Measurements from ENCODE around the gene HSPBP1.
"Not testable (repeated sequence)": the region's sequence is repeated elsewhere in the genome, so short reads cannot be mapped to it uniquely, and the experiment has no call there.

The HSPBP1 gene, protein sequence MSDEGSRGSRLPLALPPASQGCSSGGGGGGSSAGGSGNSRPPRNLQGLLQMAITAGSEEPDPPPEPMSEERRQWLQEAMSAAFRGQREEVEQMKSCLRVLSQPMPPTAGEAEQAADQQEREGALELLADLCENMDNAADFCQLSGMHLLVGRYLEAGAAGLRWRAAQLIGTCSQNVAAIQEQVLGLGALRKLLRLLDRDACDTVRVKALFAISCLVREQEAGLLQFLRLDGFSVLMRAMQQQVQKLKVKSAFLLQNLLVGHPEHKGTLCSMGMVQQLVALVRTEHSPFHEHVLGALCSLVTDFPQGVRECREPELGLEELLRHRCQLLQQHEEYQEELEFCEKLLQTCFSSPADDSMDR
- total RNA-seq = 10.3 to 67.8 (median 19.5) reads per million in 9 experiments

DNA sequence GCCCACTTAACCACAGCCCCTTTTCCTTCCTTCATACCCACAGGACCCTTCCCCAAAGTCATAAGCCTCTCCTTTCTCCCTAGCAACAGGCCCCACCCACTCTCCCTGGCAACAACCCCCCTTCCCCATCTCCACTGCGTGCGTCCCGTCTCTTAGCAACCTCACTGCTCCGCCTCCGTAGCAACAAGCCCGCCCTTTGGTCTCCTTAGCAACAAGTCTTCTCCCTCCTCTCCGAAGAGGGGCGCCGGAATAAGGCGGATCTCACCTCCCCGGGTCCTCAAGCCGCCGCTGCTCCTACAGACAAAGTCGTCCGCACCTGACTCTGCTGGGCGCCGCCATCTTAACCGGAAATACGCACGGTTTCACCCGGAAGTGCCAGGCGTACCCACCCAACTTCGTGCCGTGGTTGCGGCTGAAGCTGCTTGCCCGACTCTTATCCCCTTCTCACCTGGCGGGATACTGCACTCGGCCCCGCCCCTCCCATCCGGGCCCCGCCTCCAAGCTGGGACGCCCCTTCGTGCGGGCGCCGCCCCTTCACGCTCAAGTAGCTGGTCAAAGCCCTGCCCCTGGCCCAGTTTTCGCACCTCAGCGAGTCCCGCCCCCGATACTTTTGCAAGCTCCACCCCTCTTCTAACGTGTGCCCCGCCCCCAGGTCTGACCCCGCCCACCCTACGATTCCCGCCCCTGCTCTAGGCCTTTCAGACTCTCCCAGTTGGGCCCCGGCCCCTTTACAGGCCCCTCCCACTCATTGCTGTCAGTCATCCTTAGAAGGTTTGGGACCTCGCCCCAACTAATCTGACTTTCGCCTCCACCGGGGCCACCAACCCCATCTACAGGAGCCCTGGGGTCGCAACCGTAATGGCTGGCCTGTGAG is at the start of gene HSPBP1:
Gene HSPBP1, minus strand, starts transcription at position 341 of the 874 bp plus-strand sequence. CDS start 502 bp downstream, outside the sequence.
- Mint-ChIP-seq H3K36me3 (ENCODE audit: insufficient read depth) (peaks cover 30% of the 10 kb centered on the region), H3K9me3 (no peaks in the 10 kb centered on the region), H3K27ac (peak within 1 kb of the TSS; percentile 96 to 99), H3K4me3 (peak within 1 kb of the TSS; percentile 92 to 97), H3K4me1 (ENCODE audit: low read depth in 2 of 2) (peaks cover 34 to 42% of the 10 kb centered on the region in 2 donors), H3K27me3 (no peaks in the 10 kb centered on the region)
- ATAC-seq (replicated peaks) = peak; percentile 79
- DNase-seq = peak; percentile 95 to 98 (median 97)

GRCh38 chr19:55328774-55329318 is 48.9 kb upstream of the HSPBP1 start:
- not testable (repeated sequence) for H3K36me3 Mint-ChIP-seq (ENCODE audit: insufficient read depth); H3K27ac Mint-ChIP-seq; H3K9me3 Mint-ChIP-seq; DNase-seq; H3K4me3 Mint-ChIP-seq; H3K4me1 Mint-ChIP-seq (ENCODE audit: low read depth in 2 of 2)
- H3K27me3 Mint-ChIP-seq = peaks cover 14 to 24% of the 10 kb centered on the region in 2 donors
- ATAC-seq (replicated peaks) = peak; percentile 36

DNA sequence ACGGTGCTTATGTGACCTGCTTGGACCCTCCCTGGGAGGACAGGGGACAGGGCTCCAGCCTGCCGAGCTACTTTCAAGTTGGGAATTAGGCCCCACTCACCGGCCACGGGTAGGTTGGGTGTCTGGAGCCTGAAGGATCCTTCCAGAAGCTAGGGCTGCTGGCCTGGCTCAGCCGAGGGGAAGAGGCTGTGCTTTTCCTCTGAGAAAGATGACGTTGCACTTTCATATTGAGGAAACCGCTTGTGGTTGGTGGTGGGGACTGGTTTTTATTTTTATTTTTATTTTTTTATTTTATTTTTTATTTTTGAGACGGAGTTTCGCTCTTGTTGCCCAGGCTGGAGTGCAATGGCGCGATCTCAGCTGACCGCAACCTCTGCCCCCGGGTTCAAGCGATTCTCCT is 45.3 kb upstream of the HSPBP1 start, which contains the start of gene TMEM150B:
Gene TMEM150B, minus strand, starts transcription at position 170 of the 400 bp plus-strand sequence. CDS start 4,305 bp downstream, outside the sequence.
- DNase-seq (no peak), ATAC-seq (replicated peaks) (no peak)
- no peak within 1 kb of the TSS for H3K4me3 Mint-ChIP-seq
- peaks cover 26 to 46% of the 10 kb centered on the region in 2 donors for H3K27me3 Mint-ChIP-seq
- no peaks in the 10 kb centered on the region for H3K36me3 Mint-ChIP-seq (ENCODE audit: insufficient read depth)
- H3K9me3 Mint-ChIP-seq = no peaks in the 10 kb centered on the region
- peak within 1 kb of the TSS in 1 of 2 donors; percentile 44 for H3K27ac Mint-ChIP-seq
- no peaks in the 10 kb centered on the region for H3K4me1 Mint-ChIP-seq (ENCODE audit: low read depth in 2 of 2)

GRCh38 chr19:55324662-55325061 is 44.8 kb upstream of the HSPBP1 start:
- no peak overlapping the region for H3K4me3 Mint-ChIP-seq
- H3K27ac Mint-ChIP-seq = peak overlapping the region in 1 of 2 donors; percentile 44
- ATAC-seq (replicated peaks) (no peak), DNase-seq (no peak)
- H3K9me3 Mint-ChIP-seq = no peaks in the 10 kb centered on the region
- H3K27me3 Mint-ChIP-seq = peaks cover 26 to 51% of the 10 kb centered on the region in 2 donors
- no peaks in the 10 kb centered on the region for H3K36me3 Mint-ChIP-seq (ENCODE audit: insufficient read depth)
- H3K4me1 Mint-ChIP-seq (ENCODE audit: low read depth in 2 of 2) = no peaks in the 10 kb centered on the region

GRCh38 chr19:55322204-55322885 is 42.4 kb upstream of the HSPBP1 start:
- Mint-ChIP-seq H3K27ac (peak overlapping the region in 1 of 2 donors; percentile 59), H3K4me3 (no peak overlapping the region), H3K36me3 (ENCODE audit: insufficient read depth) (peaks cover 4% of the 10 kb centered on the region), H3K27me3 (peaks cover 20 to 52% of the 10 kb centered on the region in 2 donors), H3K9me3 (no peaks in the 10 kb centered on the region), H3K4me1 (ENCODE audit: low read depth in 2 of 2) (no peaks in the 10 kb centered on the region)
- DNase-seq = no peak
- ATAC-seq (replicated peaks) = no peak

- Mint-ChIP-seq H3K27ac (no peak overlapping the region), H3K9me3 (no peaks in the 10 kb centered on the region), H3K27me3 (peaks cover 20 to 50% of the 10 kb centered on the region in 2 donors), H3K36me3 (ENCODE audit: insufficient read depth) (peaks cover 4% of the 10 kb centered on the region), H3K4me1 (ENCODE audit: low read depth in 2 of 2) (no peaks in the 10 kb centered on the region), H3K4me3 (no peak overlapping the region)
- DNase-seq = no peak
- ATAC-seq (replicated peaks) = no peak
Measured at GRCh38 chr19:55321466-55322137, 41.7 kb upstream of the HSPBP1 start.

GRCh38 chr19:55320844-55321419 is 41.0 kb upstream of the HSPBP1 start:
- ATAC-seq (replicated peaks) (no peak), DNase-seq (no peak)
- Mint-ChIP-seq H3K4me3 (no peak overlapping the region), H3K27ac (no peak overlapping the region), H3K27me3 (peaks cover 20 to 43% of the 10 kb centered on the region in 2 donors), H3K4me1 (ENCODE audit: low read depth in 2 of 2) (no peaks in the 10 kb centered on the region), H3K36me3 (ENCODE audit: insufficient read depth) (peaks cover 4% of the 10 kb centered on the region), H3K9me3 (no peaks in the 10 kb centered on the region)

- H3K9me3 Mint-ChIP-seq = no peaks in the 10 kb centered on the region
- no peak for DNase-seq
- no peak overlapping the region for H3K4me3 Mint-ChIP-seq
- ATAC-seq (replicated peaks) = no peak
- no peak overlapping the region for H3K27ac Mint-ChIP-seq
- H3K36me3 Mint-ChIP-seq (ENCODE audit: insufficient read depth) = peaks cover 4% of the 10 kb centered on the region
- peaks cover 18 to 38% of the 10 kb centered on the region in 2 donors for H3K27me3 Mint-ChIP-seq
- no peaks in the 10 kb centered on the region for H3K4me1 Mint-ChIP-seq (ENCODE audit: low read depth in 2 of 2)
Measured at GRCh38 chr19:55319785-55320184, 39.9 kb upstream of the HSPBP1 start.

DNA sequence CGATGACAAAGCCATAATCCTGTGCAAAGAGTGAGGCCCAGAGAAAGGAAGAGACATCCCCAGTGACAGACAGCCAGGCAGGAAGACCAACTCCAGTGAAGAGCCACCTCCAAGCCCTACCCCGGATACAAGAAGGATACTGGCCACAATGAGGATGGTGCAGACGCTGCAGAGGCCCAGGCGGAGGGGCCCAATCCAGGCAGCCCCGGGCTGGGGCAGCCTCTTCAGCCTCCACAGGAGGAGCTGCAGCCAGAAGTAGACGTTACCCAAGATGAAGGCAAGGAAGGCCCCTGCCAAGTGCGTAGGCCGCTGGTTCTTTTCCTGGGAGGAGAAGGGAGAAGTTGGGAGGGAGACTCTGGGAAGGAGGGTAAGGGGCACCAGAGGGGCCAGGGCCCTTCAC is 36.7 kb upstream of the HSPBP1 start:
- DNase-seq (no peak), ATAC-seq (replicated peaks) (no peak)
- Mint-ChIP-seq H3K4me1 (ENCODE audit: low read depth in 2 of 2) (no peaks in the 10 kb centered on the region), H3K27me3 (peaks cover 3 to 16% of the 10 kb centered on the region in 2 donors), H3K9me3 (no peaks in the 10 kb centered on the region), H3K4me3 (no peak overlapping the region), H3K36me3 (ENCODE audit: insufficient read depth) (peaks cover 8% of the 10 kb centered on the region), H3K27ac (no peak overlapping the region)

DNA sequence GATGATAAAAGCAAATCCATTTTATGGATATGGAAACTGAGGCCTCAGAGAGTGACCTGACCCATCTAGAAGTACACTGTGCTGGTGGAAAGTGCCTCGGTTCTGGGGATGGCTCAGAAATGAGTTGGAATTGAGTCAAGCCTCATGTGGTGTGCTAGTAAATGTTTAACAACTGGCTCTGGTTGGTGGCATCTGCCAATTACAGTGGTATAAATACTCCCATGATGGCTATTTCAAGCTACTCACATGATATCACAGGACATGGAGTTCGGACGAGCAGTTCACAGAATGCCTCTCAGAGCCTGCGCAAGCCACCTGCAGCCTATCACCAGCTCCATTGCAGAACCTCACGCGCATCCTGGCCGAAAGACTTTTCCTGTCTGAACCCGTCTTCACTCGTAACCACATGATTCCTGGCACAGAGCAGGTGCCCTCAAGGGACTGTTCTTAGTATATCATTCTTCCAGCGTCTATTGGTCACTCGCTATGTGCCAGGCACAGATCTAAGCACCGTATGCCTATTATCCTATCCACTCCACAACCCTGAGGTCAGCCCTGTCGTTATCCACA is 36.1 kb upstream of the HSPBP1 start:
- Mint-ChIP-seq H3K36me3 (ENCODE audit: insufficient read depth) (peaks cover 8% of the 10 kb centered on the region), H3K4me1 (ENCODE audit: low read depth in 2 of 2) (no peaks in the 10 kb centered on the region), H3K4me3 (no peak overlapping the region), H3K27ac (no peak overlapping the region), H3K27me3 (peaks cover 0 to 10% of the 10 kb centered on the region in 2 donors), H3K9me3 (no peaks in the 10 kb centered on the region)
- ATAC-seq (replicated peaks) (no peak), DNase-seq (no peak)

DNA sequence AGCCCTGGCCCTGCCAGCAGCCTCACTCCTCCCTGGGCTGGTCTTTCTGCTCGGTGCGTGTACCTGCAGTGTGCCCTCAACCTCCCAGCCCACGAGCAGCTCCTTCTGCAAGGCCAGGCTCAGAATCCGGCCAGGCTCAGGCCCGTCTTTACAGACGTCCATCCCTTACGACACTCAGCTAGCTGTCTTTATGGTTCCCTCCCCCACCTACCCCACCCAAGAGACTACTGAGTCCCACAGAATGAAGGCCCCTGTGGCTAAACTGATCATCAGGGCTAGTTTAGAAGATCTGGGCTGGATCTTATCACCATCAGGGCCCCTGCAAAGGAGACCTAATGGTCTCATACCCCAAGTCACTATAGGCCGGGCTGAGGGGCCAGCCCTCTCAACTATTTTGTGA is 34.5 kb upstream of the HSPBP1 start:
- Mint-ChIP-seq H3K4me3 (no peak overlapping the region), H3K27ac (no peak overlapping the region), H3K27me3 (no peaks in the 10 kb centered on the region), H3K4me1 (ENCODE audit: low read depth in 2 of 2) (no peaks in the 10 kb centered on the region), H3K9me3 (no peaks in the 10 kb centered on the region), H3K36me3 (ENCODE audit: insufficient read depth) (peaks cover 6% of the 10 kb centered on the region)
- DNase-seq (no peak), ATAC-seq (replicated peaks) (no peak)
